Epithelial cell of esophagus (primary cell): ENCODE measurements around the gene LRRC4B.

ENCODE experiments used
- DNase-seq: peaks from one replicate; pipeline ENCODE4 v3.0.0; 2010; ENCODE audit warnings: low read depth
- H3K4me3 ChIP-seq: 2 replicates; pipeline ENCODE4 v1.5.1; 2011; ENCODE audit warnings: mild to moderate bottlenecking, low read length, control low read depth
- CTCF ChIP-seq: IDR thresholded peaks from 2 replicates; pipeline ENCODE4 v1.5.1; 2011; ENCODE audit warnings: low read depth, mild to moderate bottlenecking, low read length, control low read depth, inconsistent platforms; ENCODE audit not compliant: insufficient read depth; ENCODE audit errors: missing control alignments

Gene LRRC4B

DNA sequence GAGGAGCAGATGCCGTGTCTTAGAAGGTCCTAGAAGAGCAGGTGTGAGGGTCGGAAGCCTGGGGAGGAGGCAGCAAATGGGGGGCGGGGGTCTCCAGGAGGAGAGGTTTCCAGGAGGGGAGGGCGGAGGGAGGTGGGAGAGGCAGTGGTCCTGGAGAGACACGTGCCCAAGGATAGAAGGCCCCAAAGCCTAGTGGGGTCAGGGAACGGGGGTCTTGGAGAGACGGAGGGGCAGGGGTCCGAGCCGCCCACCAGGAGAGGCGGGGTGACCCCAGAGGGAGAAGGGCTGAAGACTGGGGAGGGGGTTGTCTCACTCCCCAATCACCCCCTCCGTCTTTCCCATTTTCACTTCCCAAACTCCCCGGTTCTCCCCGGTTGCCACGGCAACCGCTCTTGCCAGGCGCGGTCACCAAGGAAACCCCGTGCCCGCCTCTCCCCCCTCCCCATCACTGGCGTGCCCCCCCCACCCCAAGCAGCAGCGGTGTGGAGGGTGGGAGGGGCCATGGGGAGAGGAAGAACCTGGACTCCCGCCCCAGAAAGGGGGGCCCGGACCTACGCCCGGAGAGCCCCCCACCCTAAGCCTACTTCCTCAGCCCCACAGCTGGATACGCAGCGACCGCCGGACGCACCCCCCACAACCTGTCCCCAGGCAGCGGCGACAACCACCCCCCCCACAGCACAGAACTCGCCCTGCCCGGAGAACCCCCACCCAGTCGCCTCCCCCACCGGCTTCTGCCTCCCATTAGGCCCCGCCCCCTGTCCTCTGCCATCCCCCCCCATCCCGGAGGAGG, 988 bp downstream of the LRRC4B start:
- TF ChIP-seq CTCF, result no peak
- no peak for DNase-seq
- H3K4me3 ChIP-seq, result no peak overlapping the region

GRCh38 chr19:50565984-50566903, 2.0 kb downstream of the LRRC4B start:
- DNase-seq, result no peak

DNA sequence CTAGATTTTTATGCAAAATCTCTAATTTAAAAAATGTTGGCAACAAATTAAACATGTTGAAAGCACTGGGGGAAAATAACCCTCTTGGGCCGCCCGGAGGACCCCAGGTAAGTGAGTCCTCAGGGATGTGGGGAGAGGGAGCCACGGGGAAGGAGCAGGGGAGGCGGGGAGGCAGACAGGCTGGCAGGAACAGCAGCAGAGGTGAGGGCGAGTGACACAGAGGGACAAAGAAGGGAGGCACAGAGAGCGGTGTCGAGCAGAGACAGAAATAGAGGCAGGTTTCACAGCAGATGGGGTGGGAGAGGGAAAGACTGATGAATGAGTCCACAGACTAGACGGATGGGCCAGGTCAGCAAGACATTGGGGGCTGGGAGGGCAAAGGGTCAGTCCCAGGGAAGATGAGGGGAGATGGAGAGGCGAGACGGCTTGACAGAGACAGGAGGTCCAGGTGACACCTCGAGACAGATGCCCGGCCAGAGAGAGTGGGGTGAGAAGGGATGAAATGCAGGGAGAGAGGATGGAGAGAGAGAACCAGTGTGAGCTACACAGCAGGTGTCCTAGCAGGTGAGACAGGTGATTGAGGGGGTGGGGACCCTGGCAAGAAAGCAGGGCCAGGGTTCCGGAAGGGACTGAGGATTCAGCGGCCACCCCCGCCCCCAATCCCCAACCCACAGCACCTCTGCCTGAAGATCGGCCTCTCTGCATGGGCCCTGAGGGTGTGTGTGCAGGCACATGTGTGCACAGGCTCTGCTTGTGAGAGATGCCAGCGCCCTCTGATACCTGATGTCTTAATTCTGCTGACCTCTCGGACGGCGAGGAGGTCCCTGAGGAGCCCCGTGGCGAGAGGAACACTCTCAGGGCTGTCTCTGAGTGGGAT, 3.8 kb downstream of the LRRC4B start:
- no peak for TF ChIP-seq CTCF

More at GRCh38 chr19:50565984-50566903, 2.0 kb downstream of the LRRC4B start:
- TF ChIP-seq CTCF, result no peak
- H3K4me3 ChIP-seq, result no peak overlapping the region

GRCh38 chr19:50563597-50563996, 4.6 kb downstream of the LRRC4B start:
- no peak for TF ChIP-seq CTCF
- DNase-seq, result no peak
- no peak overlapping the region for H3K4me3 ChIP-seq

More for the DNA sequence above, 3.8 kb downstream of the LRRC4B start:
- no peak overlapping the region for H3K4me3 ChIP-seq
- DNase-seq, result no peak

GRCh38 chr19:50562996-50563395, 5.2 kb downstream of the LRRC4B start:
- DNase-seq, result no peak
- H3K4me3 ChIP-seq, result no peak overlapping the region
- no peak for TF ChIP-seq CTCF

DNA sequence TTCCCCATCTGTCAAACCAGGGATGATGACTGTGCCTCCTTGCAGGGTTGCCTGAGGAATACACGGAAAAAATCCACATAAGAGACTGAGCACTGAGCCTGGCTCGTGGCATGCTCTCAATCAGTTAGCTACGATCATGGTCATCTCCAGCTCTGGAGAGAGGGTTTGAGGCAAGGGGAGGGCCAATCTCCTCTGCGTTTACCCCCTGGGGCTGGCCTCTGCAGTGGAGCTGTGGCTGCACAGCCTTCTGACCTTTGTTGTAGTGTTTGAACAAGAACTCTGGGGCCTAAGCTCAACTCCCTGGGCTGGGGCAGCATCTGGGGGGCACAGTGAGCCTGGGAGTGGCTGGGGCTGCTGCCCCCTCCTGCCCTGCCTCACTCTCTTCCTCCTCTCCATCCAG, 5.9 kb downstream of the LRRC4B start:
- TF ChIP-seq CTCF, result no peak
- DNase-seq, result no peak
- H3K4me3 ChIP-seq, result no peak overlapping the region
